Fibroblast of skin of scalp (primary cell): ENCODE results near the gene SOS2.

Experiments
- DNase-seq: peaks from one replicate; pipeline ENCODE4 v3.0.0-alpha.2; 2013

Gene SOS2

DNA sequence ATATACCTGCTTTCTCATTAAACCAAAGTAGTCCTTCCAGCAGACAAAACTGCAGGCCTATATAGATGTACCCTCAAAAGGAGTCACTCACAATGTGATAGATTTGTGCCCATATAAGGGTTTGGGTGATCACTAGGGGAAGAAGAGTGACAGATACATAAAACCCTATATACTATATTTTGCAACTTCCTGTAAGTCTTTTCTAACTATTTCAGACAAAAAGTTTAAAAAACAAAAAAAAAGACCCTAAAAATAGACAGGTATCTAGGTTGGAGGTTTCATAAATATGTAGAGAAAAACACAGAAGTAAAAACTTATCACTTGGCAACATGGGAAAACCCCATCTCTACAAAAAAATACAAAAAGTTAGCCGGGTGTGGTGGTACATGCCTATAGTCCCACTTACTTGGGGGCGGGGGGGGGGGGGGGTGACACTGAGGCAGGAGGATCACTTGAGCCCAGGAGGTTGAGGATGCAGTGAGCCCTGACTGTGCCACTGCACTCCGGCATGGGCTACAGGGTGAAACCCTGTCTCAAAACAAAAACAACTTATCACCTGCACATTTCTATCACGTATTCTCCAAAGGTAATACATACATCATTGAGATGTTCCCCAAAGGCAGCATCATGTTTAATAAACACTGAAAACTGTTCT lies 117.9 kb downstream of the SOS2 start:
- no peak for DNase-seq

DNA sequence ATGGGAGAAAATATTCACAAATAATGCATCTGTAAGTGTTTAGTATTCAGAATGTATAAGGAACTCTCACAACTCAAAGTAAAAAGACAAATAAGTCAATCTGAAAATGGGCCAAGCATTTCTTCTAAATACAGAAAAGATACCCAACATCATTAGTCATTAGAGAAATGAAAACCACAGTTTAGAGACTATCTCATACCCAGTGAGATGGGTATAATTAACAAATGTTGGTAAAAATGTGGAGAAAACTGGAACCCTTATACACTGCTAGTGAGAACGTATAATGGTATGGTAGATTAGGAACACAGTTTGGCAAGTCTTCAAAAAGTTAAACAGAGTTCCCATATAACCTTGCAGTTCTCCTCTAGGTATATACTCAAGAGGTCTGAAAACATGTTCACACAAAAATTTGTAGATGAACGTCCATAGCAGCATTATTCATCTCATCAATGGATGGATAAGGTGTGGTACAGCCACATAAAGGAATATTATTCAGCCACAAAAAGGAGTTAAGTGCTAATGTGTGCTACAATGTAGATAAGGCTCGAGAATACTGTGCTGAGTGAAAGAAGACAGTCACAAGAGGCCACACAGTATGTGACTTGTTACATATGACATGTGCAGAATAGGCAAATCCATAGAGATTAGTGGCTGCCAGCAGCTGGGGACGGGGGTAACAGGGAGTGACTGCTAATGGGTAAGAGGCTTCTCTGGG lies 120.9 kb downstream of the SOS2 start:
- DNase-seq = no peak

DNA sequence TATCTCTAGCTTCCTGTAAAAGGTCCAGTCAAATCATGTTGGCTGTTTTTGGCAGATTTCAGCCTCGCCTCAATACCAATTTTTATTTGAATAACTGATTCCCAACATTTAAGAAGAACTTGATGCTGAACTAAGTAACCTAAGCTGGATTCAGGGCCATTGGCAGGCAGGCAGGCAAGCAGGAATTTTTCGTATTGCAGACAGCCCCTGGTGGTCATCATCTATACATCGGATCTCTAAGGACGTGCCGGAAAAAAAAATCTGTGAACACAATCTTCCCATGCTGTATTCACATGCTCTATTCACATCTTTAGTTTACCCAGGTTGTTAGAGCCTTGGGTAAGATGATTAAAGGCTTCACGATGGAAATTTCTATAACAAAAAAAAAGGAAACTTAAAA lies 122.0 kb downstream of the SOS2 start:
- peak; percentile 30 for DNase-seq

- DNase-seq = no peak
Observed at GRCh38 chr14:50107850-50108249, 123.5 kb downstream of the SOS2 start.

DNA sequence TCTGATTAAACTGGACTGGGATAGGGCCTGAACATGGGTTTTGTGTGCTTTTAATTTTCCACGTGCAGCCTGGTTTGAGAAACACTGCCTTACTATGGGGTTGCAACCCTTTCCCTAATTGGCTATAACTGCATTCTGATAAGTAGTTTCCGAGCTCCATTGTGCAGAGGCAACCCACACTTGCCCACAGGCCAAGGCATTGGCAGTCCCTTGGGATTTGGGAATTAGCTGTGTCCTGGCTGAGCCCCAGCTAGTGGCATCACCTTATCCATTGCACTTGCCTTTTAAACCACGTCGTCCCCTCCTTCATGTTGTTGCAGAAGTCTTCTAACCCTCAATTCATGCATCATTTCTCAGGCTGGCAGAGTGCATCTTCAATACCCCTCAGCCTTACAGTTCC lies 125.2 kb downstream of the SOS2 start:
- DNase-seq = no peak

DNA sequence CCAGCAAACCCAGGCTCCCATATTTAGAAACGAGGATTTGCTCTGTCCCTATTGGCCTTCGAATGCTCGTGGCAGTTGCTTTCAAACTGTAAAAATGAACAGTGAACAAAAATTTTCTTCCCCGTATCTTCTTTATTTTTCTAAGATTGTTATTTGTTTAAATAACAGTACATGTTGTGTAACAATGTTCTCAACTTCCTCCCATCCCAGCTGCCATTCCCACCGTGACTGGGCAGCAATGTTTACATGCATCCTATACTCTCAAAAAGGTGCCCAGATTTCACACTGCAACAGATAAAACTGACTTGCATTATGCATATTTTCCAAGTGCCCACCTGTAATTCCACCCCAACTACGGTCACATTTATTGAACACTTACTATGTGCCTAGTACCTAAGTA lies 127.8 kb downstream of the SOS2 start:
- DNase-seq = no peak

GRCh38 chr14:50101417-50101816 lies 130.0 kb downstream of the SOS2 start:
- DNase-seq = no peak

GRCh38 chr14:50100805-50101204 lies 130.6 kb downstream of the SOS2 start:
- no peak for DNase-seq

DNA sequence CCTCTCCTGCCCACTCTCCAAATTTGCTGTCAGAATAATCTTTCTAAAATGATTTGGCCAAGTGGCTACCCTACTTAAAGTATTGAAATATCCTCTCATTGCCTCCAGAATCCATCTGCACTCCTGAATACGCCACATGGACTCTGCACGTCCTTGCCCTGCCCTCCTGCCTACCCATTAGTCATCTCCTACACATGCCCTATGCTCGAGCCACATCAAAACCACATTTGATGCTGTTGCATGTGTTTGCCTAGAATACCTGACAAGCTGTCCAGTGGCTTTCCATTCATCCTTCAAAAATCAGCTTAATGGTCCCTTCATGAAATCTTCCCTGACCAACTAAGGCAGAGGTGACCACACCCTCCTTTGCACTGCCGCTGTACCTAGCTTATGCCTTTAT lies 132.0 kb downstream of the SOS2 start:
- DNase-seq = no peak

GRCh38 chr14:50095895-50096294 lies 135.5 kb downstream of the SOS2 start:
- no peak for DNase-seq

DNA sequence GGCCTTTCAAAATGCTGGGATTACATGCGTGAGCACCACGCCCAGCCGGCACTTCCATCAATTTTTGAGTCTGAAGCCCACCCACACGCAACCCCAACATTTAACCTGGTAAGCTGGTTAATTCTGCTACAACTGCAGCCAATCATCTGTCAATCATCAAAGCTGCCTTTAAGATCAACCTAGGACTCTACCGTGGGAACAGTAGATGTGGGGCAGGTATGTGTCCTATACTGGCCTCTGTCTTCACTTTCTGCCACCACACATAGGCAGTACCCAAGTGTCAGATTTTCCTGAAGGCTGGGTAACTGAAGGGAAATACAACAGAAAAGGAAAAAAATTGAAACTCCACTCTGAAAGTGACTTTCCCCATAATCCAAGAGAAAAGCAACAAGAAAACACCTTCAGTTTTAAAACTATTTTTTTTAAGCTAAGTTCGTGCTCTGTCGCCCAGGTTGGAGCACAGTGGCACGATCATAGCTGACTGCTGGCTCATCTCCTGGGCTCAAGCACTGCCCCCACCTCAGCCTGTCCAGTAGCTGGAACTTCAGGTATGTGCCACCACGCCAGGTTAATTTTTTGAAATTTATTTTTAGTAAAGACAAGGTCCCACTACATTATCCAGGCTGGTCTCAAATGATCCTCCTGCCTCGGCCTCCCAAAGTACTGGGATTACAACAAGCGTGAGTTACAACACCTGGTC lies 137.2 kb downstream of the SOS2 start:
- DNase-seq = no peak

DNA sequence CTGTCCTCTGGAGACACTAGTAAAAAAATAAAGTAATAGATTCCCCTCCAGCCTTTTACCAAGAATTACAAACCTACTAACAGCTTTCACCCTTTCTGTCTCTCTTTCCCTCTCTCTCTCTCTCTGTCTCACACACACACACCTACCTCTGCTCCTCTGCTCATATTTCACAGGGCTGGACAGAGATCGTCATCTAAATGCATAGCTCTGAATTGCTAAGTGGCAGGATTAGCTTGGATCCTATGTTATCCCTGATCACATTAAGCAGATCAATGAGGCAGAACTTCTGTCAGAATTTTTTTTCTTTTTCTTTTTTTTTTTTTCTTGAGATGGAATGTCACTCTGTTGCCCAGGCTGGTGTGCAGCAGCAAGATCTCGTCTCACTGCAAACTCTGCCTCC lies 137.9 kb downstream of the SOS2 start:
- DNase-seq = no peak

DNA sequence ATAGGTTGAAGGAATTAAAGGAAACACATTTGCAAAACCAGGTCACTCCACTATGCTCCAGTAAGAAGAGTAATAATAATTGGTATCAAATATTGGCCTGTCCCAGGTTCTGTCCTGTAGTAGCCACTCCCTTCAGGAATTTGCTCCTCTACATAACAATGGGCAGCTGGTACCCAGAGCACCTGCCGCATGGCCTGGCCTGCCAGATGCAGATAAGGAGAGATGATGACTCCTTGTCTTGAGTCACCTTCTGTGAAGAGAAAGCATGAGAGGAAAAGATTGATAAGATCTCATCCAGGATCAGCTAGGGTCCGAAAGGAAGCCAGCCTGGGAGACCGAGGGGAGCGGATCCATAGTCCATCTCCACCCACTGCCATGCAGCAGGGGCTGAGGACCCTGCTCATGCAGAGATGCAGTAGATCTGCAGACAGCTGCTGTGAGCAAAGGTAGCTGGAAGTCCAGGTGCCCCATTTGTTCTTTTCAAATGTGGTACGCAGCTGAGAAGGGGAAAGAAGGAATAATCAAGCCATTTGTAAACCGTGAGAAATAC lies 139.3 kb downstream of the SOS2 start:
- no peak for DNase-seq

DNA sequence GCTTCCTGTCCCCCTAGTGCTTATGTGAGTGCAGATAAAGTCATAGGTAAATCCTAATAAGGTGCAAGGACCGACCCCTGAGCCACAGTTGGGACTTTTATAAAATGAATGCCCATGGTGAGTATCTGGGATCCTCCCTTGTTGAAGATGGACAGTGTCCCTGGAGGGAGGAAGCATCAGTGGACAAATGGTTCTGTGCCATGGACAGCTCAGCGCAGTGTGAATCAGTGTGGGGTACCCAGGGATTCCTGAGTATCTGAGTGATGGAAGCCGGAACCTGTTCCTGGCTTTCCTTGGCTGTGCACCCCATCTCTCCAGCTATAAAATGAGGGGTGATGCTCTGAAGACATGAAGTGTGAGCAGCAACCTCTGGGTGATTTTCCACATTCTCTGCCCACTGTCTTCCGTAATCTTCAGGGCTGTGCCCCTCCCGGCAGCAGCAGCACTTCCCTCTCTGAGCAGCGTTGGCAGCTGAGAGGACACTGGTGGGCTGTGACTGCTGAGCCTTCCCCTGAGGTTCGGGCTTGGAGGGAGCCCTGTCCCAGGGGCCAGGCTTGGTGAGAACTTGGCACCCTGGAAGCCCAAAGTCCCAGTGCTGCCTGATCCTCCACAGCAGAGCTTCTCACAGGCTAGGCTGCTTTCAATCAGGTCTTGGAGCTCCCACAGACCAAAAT lies 140.0 kb downstream of the SOS2 start:
- no peak for DNase-seq

DNA sequence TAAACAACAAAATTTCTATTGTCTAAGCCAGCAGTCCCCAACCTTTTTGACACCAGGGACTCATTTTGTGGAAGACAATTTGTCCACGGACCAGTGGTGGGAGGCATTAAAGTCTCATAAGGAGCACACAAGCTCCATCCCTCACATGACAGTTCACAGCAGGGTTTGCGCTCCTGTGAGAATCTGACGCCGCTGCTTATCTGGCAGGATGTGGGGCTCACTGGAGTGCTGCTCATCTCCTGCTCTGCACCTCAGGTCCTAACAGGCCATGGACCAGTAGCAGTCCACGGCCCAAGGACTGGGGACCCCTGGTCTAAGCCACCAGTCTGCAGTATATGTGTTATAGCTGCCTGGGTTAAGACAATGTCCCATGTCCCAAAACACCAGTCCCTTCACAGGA lies 142.2 kb downstream of the SOS2 start:
- no peak for DNase-seq

DNA sequence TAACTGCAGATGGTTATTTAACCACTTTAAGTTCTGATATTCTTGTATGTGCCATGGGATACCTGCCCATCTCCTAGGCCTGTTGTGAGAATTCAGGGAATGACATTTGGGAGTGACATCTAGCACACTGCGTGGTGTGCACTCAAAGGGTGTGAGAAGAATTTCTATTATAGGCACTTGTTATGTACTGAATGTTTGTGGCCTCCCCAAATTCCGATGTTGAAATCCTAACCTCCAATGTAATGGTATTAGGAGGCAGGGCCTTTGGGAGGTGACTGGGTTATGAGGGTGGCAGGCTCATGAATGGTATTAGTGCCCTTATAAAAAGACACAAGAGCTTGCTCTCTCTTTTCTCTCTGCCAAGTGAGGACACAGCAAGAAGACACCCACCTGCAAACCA lies 142.6 kb downstream of the SOS2 start:
- DNase-seq = no peak

DNA sequence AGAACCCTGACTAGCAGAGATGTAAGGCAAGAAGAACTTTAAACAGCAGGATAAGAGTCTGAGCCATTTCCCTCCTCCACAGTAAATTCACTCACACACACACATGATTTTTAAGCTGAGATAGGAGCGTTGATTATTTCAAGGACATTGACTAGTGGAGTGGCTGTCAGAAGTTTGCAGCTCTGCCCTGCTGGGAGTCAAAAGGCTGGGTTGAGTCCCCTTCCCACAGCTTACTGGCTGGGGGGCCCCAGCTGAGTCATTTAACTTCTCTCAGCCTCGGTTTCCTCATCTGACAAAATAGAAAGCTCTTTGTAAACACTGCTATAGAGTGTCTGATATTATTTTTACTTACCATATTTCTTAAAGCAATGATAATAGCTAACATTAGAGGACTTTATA lies 143.3 kb downstream of the SOS2 start:
- no peak for DNase-seq

- DNase-seq = no peak
Observed at GRCh38 chr14:50087341-50088116, 143.8 kb downstream of the SOS2 start.

DNA sequence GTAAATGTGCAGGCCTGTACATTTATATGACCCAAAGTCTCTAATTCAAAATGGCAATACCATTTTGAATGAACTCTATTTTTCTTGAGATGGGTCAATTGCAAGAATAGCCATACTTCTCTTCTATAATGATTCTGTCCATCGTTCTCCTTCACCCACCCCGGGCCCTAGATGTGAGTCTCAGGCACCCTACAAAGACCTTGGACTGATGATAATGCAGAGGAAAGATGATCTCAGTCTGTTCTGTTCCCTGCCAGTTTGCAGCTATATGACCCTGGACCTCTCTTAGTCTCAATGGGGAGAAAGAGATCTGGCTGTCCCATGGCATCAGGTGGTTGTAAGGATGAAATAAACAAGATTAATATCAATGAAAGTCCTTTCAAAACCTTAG lies 145.1 kb downstream of the SOS2 start:
- no peak for DNase-seq

DNA sequence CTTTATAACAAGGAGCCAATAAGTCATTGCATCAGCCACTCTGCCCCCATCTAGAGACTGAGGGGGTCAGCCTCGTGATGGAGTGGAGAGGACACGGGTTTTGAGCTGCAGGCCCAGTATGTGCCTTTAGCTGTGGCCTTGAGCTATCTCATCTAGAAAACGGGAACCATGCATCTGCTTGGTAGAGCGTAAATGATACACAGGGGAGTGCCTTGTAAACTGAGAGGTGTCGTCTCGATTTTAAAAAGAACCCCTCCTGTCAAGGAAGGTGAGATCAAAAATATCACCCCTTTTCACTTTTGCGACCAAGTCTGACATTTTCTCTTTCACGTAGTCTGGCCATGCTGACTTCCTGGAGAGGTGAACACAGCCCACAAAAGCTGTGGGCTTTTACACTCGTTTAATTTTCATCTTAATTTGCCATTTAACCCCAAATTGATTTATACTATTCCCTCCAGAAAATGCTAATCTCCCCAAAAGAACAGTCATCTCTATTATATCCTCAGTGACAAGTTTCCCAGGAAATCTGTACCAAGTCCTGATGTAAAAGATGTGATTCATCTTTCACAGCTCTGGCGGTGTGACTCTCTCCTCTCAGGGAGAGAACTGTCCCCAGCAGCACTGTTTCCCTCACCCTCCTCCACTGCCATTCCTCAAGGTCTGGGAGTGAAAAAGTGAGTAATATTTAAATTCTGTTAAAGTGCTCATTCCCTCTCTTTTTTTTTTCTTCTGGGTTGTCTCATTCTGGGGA lies 145.6 kb downstream of the SOS2 start:
- peak; percentile 85 for DNase-seq

- no peak for DNase-seq
Observed at GRCh38 chr14:50084666-50085065, 146.7 kb downstream of the SOS2 start.
